SKM-1 (cell line): ENCODE data around the gene URI1.
"Not testable (repeated sequence)": the region's sequence is repeated elsewhere in the genome, so short reads cannot be mapped to it uniquely, and the experiment has no call there.

ENCODE experiments used
- DNase-seq: peaks from one replicate; lab custom pipeline; 2025; ENCODE audit not compliant: unreplicated experiment; lab: John Stamatoyannopoulos, UW

URI1 gene

GRCh38 chr19:30022659-30023058 is 80.6 kb downstream of the URI1 start:
- DNase-seq, result no peak

- no peak for DNase-seq
Measured at GRCh38 chr19:30023330-30023729, 81.3 kb downstream of the URI1 start.

GRCh38 chr19:30024091-30024490 is 82.1 kb downstream of the URI1 start:
- DNase-seq, result no peak

- DNase-seq, result no peak
Measured at GRCh38 chr19:30026933-30027332, 84.9 kb downstream of the URI1 start.

GRCh38 chr19:30028118-30028991 is 86.3 kb downstream of the URI1 start:
- no peak for DNase-seq

- no peak for DNase-seq
Measured at GRCh38 chr19:30028992-30029343, 86.9 kb downstream of the URI1 start.

- no peak for DNase-seq
Measured at GRCh38 chr19:30029721-30030510, 87.9 kb downstream of the URI1 start.

GRCh38 chr19:30034321-30034720 is 92.3 kb downstream of the URI1 start:
- DNase-seq, result no peak

- no peak for DNase-seq
Measured at GRCh38 chr19:30036154-30037129, 94.4 kb downstream of the URI1 start.

- no peak for DNase-seq
Measured at GRCh38 chr19:30037835-30038234, 95.8 kb downstream of the URI1 start.

GRCh38 chr19:30041931-30042330 is 99.9 kb downstream of the URI1 start:
- DNase-seq, result not testable (repeated sequence)

GRCh38 chr19:30043008-30043407 is 101.0 kb downstream of the URI1 start:
- DNase-seq, result not testable (repeated sequence)

- no peak for DNase-seq
Measured at GRCh38 chr19:30044273-30045248, 102.5 kb downstream of the URI1 start.

- DNase-seq, result no peak
Measured at GRCh38 chr19:30046522-30046921, 104.5 kb downstream of the URI1 start.

- DNase-seq, result no peak
Measured at GRCh38 chr19:30047432-30047831, 105.4 kb downstream of the URI1 start.

GRCh38 chr19:30049226-30049625 is 107.2 kb downstream of the URI1 start:
- no peak for DNase-seq

- DNase-seq, result no peak
Measured at GRCh38 chr19:30049846-30050667, 108.0 kb downstream of the URI1 start.

GRCh38 chr19:30052122-30053075 is 110.4 kb downstream of the URI1 start:
- no peak for DNase-seq
